Brain microvascular endothelial cell (primary cell): ENCODE results near the gene ANKH.
"Not testable (repeated sequence)": the region's sequence is repeated elsewhere in the genome, so short reads cannot be mapped to it uniquely, and the experiment has no call there.

Experiments used
- DNase-seq: peaks from one replicate; pipeline ENCODE4 v3.0.0-alpha.2; 2020
- H3K27ac ChIP-seq: fragments of 250-450 bp; sonication (Bioruptor Pico); 2 replicates; pipeline ENCODE4 v1.5.1; 2020; ENCODE audit warnings: mild to moderate bottlenecking, moderate library complexity
- H3K27me3 ChIP-seq: fragments of 250-450 bp; sonication (Bioruptor Pico); replicated peaks from 2 replicates; pipeline ENCODE4 v1.5.1; 2020; ENCODE audit warnings: mild to moderate bottlenecking
- H3K36me3 ChIP-seq: fragments of 250-450 bp; sonication (Bioruptor Pico); replicated peaks from 2 replicates; pipeline ENCODE4 v1.5.1; 2020; ENCODE audit warnings: mild to moderate bottlenecking
- H3K4me3 ChIP-seq: 2 replicates; pipeline ENCODE4 v1.5.1; 2011; ENCODE audit warnings: low read depth, mild to moderate bottlenecking, control low read depth, low read length, moderate library complexity
- CTCF ChIP-seq: IDR thresholded peaks from 2 replicates; pipeline ENCODE4 v1.5.1; 2011; ENCODE audit warnings: low read depth, mild to moderate bottlenecking, moderate library complexity, low read length, control low read depth, inconsistent platforms; ENCODE audit errors: missing control alignments
- in situ Hi-C: cut with HindIII; loops from 2 replicates; pipeline ENCODE4 v1.10.0; 2017; ENCODE audit warnings: low sequenced_read_pairs, low pct_ligation_motif_present

The ANKH gene

DNA sequence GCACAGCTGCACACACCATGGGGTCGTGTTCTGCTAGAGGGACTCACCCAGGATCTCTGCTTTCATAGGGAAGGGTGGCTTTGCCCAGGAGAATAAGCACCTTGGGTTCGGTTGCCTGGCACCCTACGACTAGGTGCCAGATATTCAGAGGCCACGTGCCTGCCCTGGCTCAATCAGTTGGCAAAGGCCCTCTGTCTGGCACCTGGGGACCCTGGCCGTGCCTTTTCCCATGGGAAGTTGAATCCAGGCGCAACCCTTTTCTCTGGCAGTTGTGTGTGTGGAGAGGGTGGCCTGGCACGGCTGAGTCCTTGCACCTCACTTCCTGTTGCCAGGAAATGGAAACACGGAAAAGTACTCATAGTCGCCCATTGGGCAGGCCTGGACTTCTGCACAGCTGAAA is 10.2 kb upstream of the ANKH start:
- DNase-seq = no peak
- no peak for TF ChIP-seq CTCF
- H3K27ac ChIP-seq = no peak overlapping the region
- H3K27me3 ChIP-seq = no peaks in the 10 kb centered on the region
- in situ Hi-C loops = no loop called here
- H3K36me3 ChIP-seq = no peaks in the 10 kb centered on the region
- no peak overlapping the region for H3K4me3 ChIP-seq

DNA sequence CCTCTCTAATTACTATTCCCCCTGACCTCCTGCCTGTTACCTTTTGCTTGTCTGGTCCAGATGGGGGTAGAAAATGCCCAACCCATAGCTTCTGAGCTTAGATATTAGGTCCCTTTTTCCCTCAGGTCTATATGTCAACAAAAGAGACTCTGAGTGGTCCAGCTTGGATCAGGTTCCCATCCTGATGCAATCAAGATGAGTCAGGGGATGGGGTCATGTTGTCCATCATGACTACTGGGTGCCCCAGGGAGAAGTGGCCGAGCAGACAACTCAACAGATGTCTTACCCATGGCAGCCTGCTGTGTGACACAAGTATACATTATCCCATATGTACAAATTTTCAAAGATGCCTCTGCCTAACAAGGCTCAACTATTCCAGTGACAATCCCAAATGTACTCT is 9.1 kb upstream of the ANKH start:
- no peak for TF ChIP-seq CTCF
- peak; percentile 53 for DNase-seq
- Histone ChIP-seq H3K36me3 (no peaks in the 10 kb centered on the region), H3K27ac (no peak overlapping the region), H3K27me3 (no peaks in the 10 kb centered on the region), H3K4me3 (no peak overlapping the region)
- in situ Hi-C loops = no loop called here

DNA sequence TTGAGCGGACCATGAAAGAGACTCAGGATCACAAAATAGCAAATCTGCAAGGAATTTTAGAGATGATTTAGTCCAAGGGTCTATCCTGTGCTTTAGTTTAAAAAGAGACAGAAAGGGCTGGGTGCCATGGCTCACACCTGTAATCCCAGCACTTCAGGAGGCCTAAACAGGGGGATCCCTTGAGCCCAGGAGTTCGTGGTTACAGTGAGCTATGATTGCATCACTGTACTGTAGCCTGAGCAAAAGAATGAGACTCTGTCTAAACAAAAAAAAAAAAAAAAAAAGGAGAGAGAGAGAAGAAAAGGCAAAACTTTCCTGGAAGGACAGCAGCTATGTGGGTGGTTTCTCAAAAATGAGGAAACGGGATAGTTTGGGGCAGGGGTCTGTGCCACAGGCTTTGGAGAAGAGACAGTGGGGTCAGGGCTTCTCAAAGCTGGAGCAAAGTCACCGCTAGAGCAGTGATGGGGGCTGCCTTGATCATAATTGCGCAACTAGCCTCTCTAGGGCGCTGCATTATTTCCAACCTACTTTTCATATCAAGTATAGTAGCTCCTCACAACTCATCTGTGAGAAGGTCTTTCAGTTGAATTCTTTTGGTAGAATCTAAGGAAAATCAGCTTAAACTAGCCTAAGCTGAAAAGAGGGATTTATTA is 8.5 kb upstream of the ANKH start:
- H3K4me3 ChIP-seq = no peak overlapping the region
- H3K27ac ChIP-seq = no peak overlapping the region
- in situ Hi-C loops = no loop called here
- DNase-seq = no peak
- no peak for TF ChIP-seq CTCF
- H3K36me3 ChIP-seq = no peaks in the 10 kb centered on the region
- no peaks in the 10 kb centered on the region for H3K27me3 ChIP-seq

DNA sequence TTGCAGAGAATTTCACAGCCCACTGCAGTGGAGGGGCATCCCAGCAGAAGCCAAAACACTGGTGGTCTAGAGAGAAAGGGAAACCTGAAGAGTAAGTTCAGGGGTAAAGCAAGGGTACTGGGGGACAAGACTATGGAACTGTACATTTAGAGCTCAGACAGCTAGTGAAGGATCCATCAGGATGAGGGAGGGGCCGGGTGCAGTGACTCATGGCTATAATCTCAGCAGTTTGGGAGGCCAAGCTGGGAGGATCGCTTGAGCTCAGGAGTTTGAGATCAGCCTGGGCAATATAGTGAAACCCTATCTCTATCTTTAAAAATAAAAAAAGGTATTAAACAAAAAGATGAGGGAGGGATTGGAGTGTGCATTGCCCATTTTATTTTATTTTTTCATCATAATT is 7.8 kb upstream of the ANKH start:
- Histone ChIP-seq H3K27ac (no peak overlapping the region), H3K27me3 (no peaks in the 10 kb centered on the region), H3K4me3 (no peak overlapping the region), H3K36me3 (no peaks in the 10 kb centered on the region)
- DNase-seq = no peak
- in situ Hi-C loops = no loop called here
- no peak for TF ChIP-seq CTCF

GRCh38 chr5:14878192-14878591 is 6.6 kb upstream of the ANKH start:
- H3K27me3 ChIP-seq, H3K36me3 ChIP-seq, DNase-seq, in situ Hi-C loops, H3K4me3 ChIP-seq, H3K27ac ChIP-seq: not testable (repeated sequence)

GRCh38 chr5:14876095-14876494 is 4.5 kb upstream of the ANKH start:
- no peak for TF ChIP-seq CTCF
- Histone ChIP-seq H3K4me3 (no peak overlapping the region), H3K27me3 (no peaks in the 10 kb centered on the region), H3K27ac (no peak overlapping the region), H3K36me3 (no peaks in the 10 kb centered on the region)
- no peak for DNase-seq
- in situ Hi-C loops = no loop called here
